Ovary (tissue), 9 donors: ENCODE results near the gene TESK2. TPM values are rescaled to one million over a fixed set of nuclear protein-coding genes. Genes with fewer than 3 reads are reported as not detected.

Source experiments
- DNase-seq, 5 donors: peaks; one replicate each; pipeline ENCODE4 v3.0.0-alpha.2; 2019 to 2020
- H3K27ac ChIP-seq, 2 donors: fragments of 200-600 bp; one replicate each; pipeline versions ENCODE4 v1.5.1 to v1.8.0; 2019 to 2022
- H3K27me3 ChIP-seq: fragments of 200-600 bp; one replicate; pipeline ENCODE4 v1.8.0; 2022
- H3K36me3 ChIP-seq: fragments of 200-600 bp; sonication (generic); one replicate; pipeline ENCODE4 v1.5.1; 2019
- H3K4me1 ChIP-seq: one replicate; pipeline ENCODE4 v1.8.1; 2013; ENCODE audit warnings: mild to moderate bottlenecking, moderate library complexity; ENCODE audit not compliant: insufficient read depth
- H3K4me3 ChIP-seq: fragments of 200-600 bp; sonication (generic); one replicate; pipeline ENCODE4 v1.5.1; 2017
- H3K9me3 ChIP-seq, 2 donors: fragments of 200-600 bp in 1 of 2; sonication (generic) in 1 of 2; one replicate each; pipeline versions ENCODE4 v1.5.1 to v1.8.1; 2013 to 2019; ENCODE audit warnings: mild to moderate bottlenecking in 1 of 2, moderate library complexity in 1 of 2
- CTCF ChIP-seq, 3 donors: fragments of 450-650 bp in 2 of 3; fragments of 200-600 bp in 1 of 3; IDR thresholded peaks; one replicate each; pipeline versions ENCODE4 v1.5.1 to v1.8.0; 2016 to 2022; ENCODE audit warnings: antibody characterized with exemption in 3 of 3, mild to moderate bottlenecking in 1 of 3
- EP300 ChIP-seq: sonication (generic); formaldehyde crosslinking; IDR thresholded peaks from one replicate; pipeline ENCODE4 v1.6.1; 2017; ENCODE audit warnings: antibody characterized with exemption
- POLR2A ChIP-seq: fragments of 450-650 bp; IDR thresholded peaks from one replicate; pipeline ENCODE4 v1.6.1; 2017; ENCODE audit warnings: antibody characterized with exemption, mild to moderate bottlenecking, moderate library complexity
- WGBS, 3 donors: extraction: QIAGEN DNeasy Blood & Tissue Kit in 1 of 3; methylation state at CpG; one replicate each; pipeline versions ENCODE4 v1.1.5 to v1.1.7; 2013 to 2017; 5-methylcytosine and 5-hydroxymethylcytosine counted together
- intact Hi-C, 4 donors: fragments of 100-400 bp; cut with DNase I; formaldehyde crosslinking; loops; one replicate each; pipeline versions ENCODE4 v1.11.0 to v1.15.1; 2022 to 2023
- polyA plus RNA-seq, 2 donors: library from polyadenylated mRNA; stranded (reverse); fragments of 200-250 nt in 1 of 2; fragments of 350-450 nt in 1 of 2; fragmentation: Illumina TruSeq in 1 of 2; extraction: RNeasy Lipid Tissue Mini Kit (QIAGEN cat#74804) in 1 of 2; gene quantifications; one replicate each; pipeline ENCODE4 v1.2.3, GENCODE V29; 2013 to 2014
- total RNA-seq, 7 donors: library from RNA; depleted of rRNA in 2 of 7; stranded (reverse); fragments of >200 nt in 2 of 7; fragmentation: NEBNext Ultra II Directional in 3 of 7; extraction: Animal tissue kit (Norgen Biotek cat#: 25700) in 3 of 7; gene quantifications; one replicate each; pipeline versions ENCODE4 v1.1.0 to v1.2.4, GENCODE V29; 2016 to 2023
- donor health status: DM: no; HTN: no; CAD: no; lungs with moderate emphysema.
- donor health status: DM: no; HTN: no; CAD: no.
- donor health status: Bipolar disorder and iron deficiency.
- donor health status: DM: yes; HTN: yes; CAD: no.
- donor health status: DM: no; HTN: no; CAD: no.
- donor health status: DM: yes; HTN: yes; CAD: no.

The TESK2 gene
- total and polyA plus RNA-seq, 9 donors: 6.7 to 12.5 (median 9.7) TPM

GRCh38 chr1:45317166-45317565, 173.8 kb downstream of the TESK2 start:
- H3K4me3 ChIP-seq: no peak overlapping the region
- no peak overlapping the region for H3K27ac ChIP-seq
- no peak for TF ChIP-seq CTCF (IDR thresholded peaks at IDR 0.05)
- no peak for TF ChIP-seq EP300
- no peak for TF ChIP-seq POLR2A
- no peaks in the 10 kb centered on the region for H3K36me3 ChIP-seq
- no peak for DNase-seq
- H3K9me3 ChIP-seq: no peaks in the 10 kb centered on the region
- intact Hi-C loops: no loop called here
- 41 to 44% (median 43%) methylated on average over 4 of the region's 4 CpGs for WGBS, 3 donors
- no peaks in the 10 kb centered on the region for H3K4me1 ChIP-seq
- H3K27me3 ChIP-seq: no peaks in the 10 kb centered on the region

GRCh38 chr1:45314266-45314665, 176.7 kb downstream of the TESK2 start:
- Histone ChIP-seq H3K9me3 (no peaks in the 10 kb centered on the region), H3K27ac (no peak overlapping the region), H3K4me1 (no peaks in the 10 kb centered on the region), H3K36me3 (no peaks in the 10 kb centered on the region), H3K27me3 (no peaks in the 10 kb centered on the region), H3K4me3 (no peak overlapping the region)
- DNase-seq: no peak
- intact Hi-C loops: no loop called here
- 72 to 83% (median 80%) methylated on average over 3 of the region's 3 CpGs for WGBS, 3 donors
- no peak for TF ChIP-seq POLR2A
- no peak for TF ChIP-seq CTCF (IDR thresholded peaks at IDR 0.05)
- TF ChIP-seq EP300: no peak

- 77 to 83% (median 79%) methylated on average over 3 of the region's 3 CpGs for WGBS, 3 donors
- no peak overlapping the region for H3K27ac ChIP-seq
- no peak for DNase-seq
- TF ChIP-seq POLR2A (no peak), EP300 (no peak), CTCF (IDR thresholded peaks at IDR 0.05) (no peak)
- no peaks in the 10 kb centered on the region for H3K27me3 ChIP-seq
- no peaks in the 10 kb centered on the region for H3K36me3 ChIP-seq
- H3K4me3 ChIP-seq: no peak overlapping the region
- no peaks in the 10 kb centered on the region for H3K4me1 ChIP-seq
- no peaks in the 10 kb centered on the region for H3K9me3 ChIP-seq
- intact Hi-C loops: loop anchor here in 1 of 4 donors (10.0 kb wide), 1 partner anchor 502 kb away; the partner anchor contains the start of genes BTBD19, DYNLT4 and PLK3
Observed at GRCh38 chr1:45306905-45307304, 184.1 kb downstream of the TESK2 start.

- intact Hi-C loops: loop anchor here in 1 of 4 donors (10.0 kb wide), 1 partner anchor 502 kb away; the partner anchor contains the start of genes BTBD19, DYNLT4 and PLK3
- no peaks in the 10 kb centered on the region for H3K4me1 ChIP-seq
- H3K36me3 ChIP-seq: no peaks in the 10 kb centered on the region
- 56 to 62% (median 57%) methylated on average over 8 of the region's 8 CpGs for whole genome bisulfite sequencing, 3 donors
- H3K9me3 ChIP-seq: no peaks in the 10 kb centered on the region
- no peak overlapping the region for H3K27ac ChIP-seq
- TF ChIP-seq EP300 (no peak), POLR2A (no peak), CTCF (IDR thresholded peaks at IDR 0.05) (no peak)
- H3K27me3 ChIP-seq: no peaks in the 10 kb centered on the region
- DNase-seq: no peak
- H3K4me3 ChIP-seq: no peak overlapping the region
Observed at GRCh38 chr1:45306319-45306718, 184.6 kb downstream of the TESK2 start.
